HG02840 (cell line): Measurements from ENCODE around the gene ARHGEF3.

Experiments
- ATAC-seq: cut with Tn5 transposase; IDR thresholded peaks from one replicate; pipeline ENCODE4 v1.9.1; 2021; ENCODE audit warnings: mild to moderate bottlenecking, moderate library complexity, moderate number of reproducible peaks; ENCODE audit not compliant: unreplicated experiment, low FRiP score

ARHGEF3 gene

DNA sequence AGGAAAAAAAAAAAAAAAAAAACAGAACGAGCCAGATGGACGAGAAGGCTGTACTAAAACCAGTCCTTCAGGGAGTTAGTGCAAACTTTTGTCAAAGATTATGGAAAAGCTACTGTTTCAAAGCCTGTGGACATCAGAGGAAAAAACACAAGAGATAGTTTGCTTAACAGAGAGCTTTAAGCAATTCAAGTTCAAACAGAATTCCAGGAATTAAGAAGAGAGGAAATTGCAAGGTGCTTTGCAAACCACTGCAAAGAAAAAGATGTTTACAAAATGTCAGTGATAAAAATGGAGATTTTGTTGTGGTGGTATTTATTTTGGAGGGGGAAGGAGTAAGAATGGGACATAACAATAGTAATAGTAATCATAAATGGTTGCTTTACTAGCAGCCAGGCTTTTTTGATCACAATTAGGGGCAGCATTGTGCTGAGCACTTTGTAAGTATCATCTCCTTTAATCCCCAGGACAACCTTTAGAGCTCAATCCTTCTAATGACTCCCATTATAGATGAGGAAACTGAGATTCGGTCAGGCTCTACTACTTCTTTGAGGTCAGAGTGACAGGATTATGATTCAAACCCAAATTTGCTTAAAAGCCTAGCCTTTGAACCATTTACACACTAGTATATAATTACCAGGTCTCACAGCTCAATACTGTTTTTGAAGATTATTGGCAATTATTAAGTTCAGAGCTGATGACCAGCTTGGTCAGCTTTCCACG lies 22.4 kb upstream of the ARHGEF3 start:
- ATAC-seq, result no peak

DNA sequence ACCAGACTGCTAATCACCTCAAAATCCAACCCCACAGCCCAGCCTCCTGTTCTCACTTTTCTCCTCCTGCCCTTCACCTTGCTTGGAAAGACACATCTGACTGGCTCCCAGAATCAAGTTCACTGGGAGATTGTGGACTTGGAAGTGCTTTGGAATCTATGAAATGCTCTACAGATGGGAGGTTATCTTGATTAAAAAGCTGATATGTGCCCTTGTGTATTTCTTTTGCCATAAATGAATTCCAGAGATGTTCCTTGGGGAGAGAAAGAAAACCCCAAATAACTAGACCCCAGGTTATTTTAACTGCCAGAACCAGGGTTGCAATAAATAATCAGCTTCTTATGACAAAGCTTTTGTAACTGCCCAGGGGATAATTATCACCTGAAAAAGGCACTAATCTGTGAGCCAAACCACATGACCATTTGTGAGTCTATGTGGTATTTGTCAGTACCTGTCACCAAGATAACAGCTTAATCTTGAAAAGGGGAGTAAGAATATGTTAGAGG lies 21.7 kb upstream of the ARHGEF3 start:
- ATAC-seq, result no peak

DNA sequence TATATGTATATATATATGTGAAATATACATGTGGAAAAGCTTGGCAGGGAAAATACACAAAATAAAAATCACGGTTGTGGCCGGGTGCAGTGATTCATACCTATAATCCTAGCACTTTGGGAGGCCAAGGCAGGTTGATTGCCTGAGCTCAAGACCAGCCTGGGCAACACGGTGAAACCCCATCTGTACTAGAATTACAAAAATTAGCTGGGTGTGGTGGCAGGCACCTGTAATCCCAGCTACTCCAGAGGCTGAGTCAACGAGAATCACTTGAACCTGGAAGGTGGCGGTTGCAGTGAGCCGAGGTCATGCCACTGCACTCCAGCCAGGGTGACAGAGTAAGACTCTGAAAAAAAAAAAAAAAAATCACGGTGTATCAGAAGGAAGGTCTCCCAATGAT lies 20.8 kb upstream of the ARHGEF3 start:
- no peak for ATAC-seq

DNA sequence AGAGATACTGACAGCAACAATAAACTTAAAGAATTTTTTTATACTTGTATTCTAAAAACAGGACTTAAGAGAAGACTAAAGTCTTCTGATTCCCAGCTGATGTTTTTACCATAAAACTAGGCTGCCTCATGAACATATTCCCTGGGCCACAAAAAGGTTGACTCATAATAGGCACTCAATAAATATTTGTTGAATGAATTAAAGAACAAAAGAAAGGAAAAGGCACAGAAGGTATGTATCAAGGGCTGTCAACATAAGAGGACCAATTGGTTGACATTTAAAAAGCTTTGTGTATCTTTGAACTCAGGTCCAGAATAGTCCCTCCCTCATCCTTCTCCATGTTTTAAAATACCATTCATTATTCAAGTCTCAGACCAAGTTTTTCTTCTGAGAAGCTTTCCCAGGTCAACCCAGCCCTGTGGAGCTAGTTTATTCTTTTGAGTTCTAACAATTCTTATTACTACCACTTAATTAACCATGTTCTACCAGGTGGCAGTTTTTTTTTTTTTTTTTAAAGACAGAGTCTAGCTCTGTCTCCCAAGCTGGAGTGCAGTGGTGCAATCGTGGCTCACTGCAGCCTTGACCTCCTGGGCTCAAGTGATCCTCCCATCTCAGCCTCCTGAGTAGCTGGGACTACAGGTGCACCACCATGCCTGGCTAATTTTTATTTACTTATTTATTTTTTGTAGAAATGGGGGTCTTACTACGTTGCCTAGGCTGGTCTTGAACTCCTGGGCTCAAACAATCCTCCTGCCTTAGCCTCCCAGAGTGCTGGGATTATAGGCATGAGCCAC lies 17.5 kb upstream of the ARHGEF3 start:
- ATAC-seq, result no peak

DNA sequence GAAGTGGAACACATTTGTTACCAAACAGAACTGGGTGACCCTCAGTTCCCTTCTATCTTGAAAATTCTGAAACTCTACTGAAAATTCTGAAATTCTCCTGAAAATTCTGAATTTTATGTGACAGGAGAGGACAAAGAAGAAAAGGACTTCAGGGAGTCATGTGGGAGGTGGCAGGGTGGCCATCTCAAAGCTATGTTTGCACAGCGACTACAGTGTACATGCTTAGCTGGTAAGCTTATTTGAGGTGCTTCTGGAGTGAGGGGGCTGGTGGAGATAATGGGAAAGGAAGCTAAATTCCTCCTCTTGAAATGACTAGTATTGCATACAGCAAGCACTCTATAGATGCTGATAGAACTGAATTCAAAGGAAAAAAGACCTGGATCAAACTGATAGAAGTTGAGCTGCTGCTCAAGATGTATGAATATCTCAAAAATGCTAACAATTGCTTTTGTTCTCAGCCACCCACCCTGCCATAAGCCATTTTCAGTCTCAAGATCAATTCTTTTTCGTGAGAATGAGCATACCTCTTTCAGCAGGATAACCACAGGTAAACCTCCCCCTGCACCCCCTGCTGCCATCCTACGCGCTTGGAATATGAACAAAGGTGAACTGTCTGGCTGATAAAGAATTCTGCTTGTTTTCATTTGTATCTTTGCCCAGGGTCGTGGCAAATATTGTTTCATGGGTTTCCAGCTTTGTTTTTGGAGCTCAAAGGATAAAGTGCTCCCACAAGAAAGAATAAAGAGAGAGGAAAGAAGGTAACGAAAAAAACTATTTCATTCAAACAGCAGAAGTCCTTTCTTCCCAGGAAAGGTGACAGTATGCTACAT lies 16.6 kb upstream of the ARHGEF3 start:
- no peak for ATAC-seq

DNA sequence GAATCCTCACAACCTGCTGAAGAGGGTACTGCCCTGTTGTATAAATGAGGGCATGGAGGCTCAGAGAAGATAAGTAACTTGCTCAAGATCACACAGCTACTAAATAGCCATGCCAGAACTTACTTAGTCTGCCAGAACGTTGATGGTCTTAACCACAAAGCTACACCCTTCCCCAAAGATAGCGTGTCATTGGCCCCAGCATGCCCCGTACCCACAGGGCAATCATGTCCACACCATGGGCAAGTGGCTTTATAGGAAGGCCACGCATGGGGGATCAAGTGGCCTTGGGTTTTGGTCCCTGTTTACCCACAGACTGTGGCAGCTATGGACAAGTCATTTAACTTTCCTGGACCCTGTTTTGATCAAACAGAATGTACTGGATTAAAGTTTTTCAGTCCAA lies 15.9 kb upstream of the ARHGEF3 start:
- no peak for ATAC-seq

DNA sequence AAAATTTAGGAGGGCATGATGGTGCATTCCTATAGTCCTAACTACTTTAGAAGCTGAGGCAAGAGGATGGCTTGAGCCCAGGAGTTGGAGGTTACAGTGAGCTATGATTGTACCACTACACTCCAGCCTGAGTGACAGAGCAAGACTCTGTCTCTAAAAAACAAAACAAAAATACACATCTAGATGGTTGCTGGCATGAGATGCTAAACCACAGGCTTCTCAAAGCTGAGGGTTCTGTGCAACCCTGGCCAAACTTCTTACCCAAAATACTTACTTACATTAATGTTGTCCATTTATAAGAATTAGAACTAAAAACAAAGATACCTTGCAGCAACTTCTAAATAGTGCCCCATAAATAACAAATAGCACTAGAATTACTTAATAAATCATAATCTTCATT lies 14.3 kb upstream of the ARHGEF3 start:
- ATAC-seq, result no peak

DNA sequence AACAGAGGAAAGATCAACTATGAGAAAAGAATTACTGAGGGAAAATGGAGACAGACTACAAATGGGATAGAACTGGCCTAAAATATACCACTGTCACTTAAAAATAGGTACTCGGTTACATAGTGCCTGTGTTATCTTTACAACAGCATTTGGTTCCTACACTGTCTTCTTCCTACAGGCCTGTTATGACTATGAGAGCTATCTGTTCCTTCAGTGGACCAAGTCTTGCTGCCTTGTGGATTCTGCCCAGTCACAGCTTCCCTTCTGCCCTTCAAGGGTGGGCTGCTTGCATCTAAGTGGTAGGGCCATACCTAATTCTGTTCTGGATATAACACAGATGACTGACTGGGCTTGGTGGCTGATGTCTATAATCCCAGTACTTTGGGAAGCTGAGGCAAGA lies 13.8 kb upstream of the ARHGEF3 start:
- ATAC-seq, result no peak

DNA sequence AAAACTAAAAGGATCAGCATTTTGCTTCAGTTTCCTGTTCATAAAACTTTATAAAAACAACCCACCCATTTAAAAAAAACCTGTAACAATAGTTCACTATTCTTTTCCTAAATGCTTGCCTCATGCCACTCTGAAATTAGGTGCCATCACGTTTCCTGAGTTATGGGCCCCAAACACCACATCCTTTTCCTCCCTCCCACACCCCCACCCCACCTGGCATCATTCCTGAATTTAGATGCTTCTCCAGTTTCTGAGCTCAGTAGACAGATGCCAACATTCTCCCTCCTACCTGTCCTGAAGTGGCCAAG lies 11.9 kb upstream of the ARHGEF3 start:
- no peak for ATAC-seq

DNA sequence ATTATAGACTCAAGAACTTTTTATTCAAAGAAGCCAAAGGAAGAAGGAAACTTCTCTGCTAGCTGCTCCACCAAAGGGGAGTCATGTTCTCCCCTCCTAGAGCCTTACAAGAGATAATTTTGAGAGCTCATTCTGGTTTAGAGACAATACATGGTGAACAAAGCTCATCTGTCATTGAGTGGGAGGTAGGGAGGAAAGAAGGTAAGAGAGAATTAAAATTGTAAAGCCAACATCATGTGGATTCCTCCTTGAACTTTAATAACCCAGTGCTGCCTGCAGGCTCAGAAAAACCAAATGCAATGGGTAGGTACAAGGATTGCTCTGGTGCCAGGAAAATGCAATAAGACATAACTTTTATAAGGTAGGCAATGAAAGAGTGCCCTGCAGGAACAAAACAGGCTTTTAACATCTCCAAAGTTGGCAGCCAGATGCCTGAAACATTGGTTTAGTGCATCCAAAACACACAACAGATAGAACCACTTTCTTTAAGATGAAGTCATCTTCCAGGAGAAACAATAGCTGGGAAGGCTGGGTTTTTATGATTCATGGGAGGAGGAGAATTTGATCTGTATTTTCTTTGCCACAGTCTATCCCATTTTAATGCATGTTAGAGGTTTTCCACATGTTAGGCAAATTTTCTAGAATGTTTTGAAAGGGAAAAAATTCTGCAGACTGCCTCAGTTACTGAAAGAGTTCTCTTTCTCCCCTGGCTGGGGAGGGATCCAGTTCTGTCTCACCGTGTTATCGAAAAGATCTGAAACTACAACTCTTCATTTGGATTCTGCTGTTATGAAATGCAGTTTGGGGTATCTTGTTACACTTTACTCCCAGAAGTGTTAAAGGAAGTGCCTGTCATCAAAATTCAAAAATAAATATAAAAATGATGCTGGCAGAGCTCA lies 11.3 kb upstream of the ARHGEF3 start:
- ATAC-seq, result no peak

DNA sequence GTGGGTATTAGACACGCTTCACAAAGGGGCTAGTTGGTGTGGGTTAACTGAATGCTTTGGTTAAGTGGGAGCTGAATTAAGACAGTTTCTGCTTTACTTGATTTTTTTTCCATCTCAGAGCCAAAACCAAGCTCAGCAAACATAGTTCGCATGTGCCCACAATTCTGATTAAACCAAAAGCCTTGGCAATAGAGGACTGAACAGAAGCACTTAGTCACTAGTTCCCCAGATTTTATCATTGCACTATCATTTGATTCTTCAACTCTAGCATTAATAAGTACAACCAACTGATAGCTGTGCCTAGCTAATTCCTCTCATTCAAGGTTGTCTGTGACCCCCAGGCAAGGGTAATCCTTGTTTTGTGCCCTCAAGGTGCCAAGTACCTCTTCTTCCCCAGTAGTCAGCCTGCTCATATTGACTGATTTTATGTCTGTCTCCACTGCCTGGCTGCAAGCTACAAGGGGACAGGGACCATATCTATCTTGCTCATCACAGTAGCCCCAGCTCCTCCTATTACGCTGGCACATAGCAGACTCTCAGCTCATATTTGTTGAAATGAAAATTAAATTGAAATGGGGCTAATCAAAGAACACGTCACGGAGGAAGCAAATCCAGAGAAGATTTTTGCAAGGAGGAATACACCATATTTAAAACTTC lies 9.9 kb upstream of the ARHGEF3 start:
- no peak for ATAC-seq

DNA sequence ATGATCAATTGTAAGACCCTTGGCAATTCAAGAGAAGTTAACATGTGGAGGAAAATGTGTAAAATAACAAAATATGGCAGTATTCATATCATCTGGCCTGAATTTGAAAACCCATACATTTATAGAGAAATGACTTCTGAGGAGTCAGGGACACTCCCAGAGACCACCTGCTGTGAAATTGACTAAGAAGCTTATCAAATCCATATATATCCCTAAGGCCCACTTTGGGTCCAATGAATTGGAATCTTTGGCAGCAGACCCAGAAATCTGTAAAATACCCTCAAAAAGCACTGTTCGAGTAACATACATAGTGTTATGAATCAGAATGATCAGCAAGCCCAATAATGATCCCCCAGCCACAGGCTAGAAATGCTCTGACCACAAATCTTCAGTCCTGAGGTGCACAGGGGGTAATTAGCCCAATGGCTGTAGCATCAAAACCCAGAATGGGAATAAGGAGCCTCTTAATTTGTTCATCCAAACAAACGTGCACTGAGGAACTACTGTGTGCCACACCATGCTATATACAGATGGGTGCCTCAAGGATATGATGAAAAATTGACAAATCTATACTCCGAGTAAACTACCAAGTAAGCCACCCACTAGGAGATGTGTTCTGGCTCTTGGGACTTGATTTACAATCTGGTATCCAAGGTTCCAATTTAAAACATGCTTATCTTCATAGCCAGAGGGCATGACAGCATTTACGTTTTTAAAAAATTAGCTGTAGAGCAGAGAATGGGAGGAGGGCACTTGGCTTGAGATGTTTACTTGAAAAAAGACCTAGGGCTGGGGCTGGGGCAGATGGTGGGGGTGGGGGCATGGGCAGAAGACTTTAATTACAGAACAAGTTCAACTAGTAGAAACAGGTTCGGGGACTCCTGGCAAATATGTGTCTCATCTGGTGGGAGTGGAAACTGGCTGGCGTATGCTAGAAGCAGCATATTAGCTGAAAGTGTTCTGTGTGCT lies 9.1 kb upstream of the ARHGEF3 start:
- no peak for ATAC-seq

DNA sequence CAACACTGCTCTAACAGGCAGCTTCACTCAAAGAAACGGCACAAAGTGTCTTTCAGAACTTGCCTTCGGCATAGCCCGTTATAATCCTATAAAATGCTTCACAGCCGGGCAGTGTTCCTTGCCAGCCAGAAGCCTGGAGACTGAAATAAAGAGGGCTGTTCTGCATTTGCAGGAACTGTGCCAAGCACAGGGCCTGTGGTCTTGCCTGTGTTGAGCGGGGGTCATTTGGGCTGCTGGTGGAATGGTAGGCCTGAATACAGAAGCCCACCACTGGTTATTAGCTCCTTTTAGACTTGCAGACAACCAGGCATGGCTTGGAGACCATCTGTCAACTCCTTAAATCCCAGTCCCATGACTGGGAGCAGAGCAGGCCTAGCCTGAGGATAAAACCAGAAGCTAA lies 4.7 kb upstream of the ARHGEF3 start:
- no peak for ATAC-seq

DNA sequence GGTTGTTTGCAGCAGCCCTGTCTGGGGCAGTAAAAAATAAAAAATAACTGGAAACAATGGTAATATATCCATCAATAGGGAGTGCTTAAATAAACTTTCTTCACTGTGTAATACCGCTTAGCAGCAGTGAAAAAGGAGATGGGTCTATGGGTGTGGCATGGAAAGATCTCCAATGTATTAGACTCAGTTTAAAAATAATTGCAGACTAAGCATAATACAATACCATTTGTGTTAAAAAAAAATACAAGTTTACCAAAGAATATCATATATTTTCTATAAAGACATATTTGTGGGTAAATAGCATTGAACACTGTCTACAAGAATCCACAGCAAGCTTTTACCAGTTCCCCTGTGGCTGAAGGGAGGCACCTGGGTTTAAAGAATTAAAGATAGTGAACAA lies 1.0 kb upstream of the ARHGEF3 start:
- ATAC-seq, result no peak

DNA sequence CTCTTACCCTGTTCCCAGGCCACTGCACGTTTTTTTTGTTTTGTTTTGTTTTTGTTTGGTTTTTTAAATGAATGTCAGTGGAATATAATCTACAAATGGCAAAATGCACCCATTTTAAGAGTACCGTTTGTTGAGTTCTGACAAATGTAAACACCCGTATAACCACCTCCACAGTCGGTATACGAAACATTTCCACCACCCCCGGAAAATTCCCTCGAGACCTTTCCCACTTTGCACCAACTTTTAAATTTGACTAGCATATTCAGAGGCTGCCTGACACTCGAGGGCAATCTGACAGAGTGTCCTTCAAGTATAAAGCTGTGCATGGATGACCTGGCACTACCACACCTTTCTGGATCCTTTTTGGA lies 613 bp upstream of the ARHGEF3 start:
- no peak for ATAC-seq

DNA sequence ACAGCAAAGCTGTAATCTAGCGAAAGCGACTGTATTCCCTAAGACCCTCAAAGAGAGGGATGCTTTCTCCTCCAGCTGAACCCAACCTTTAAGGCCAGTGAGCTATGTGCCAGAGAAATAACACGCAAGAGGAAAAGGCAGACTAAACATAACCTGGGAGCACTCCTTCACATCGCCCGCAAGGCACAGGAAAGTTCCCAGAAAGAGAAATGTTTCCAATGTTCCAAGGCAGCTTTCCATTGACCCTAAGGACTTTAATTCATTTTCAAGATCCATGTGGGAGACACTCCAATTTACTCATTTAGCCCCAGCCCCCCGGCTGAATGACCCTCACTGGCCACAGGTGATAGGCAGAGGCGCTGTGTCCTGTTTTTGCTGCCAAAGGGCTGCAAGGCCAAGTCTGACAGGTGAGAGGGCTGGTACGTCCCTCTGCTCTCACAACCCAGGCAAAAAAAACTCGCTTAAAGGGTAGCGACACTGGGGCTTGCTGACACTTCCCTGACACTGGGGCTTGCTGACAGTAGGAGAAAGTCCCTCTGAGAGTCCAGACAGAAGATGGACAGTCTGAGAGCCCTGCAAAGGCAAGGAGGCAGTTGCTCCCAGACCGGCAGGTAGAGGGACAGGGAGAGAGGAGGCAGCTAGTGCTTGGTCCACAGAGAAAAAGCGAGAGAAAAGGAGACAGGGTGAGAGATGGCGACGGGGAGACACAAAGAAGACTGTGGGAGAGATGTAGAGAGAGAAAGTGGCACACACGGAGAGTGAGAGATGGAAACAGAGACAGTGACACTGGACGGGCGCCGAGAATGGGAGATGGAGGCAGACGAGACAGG lies 702 bp downstream of the ARHGEF3 start:
- ATAC-seq, result no peak

DNA sequence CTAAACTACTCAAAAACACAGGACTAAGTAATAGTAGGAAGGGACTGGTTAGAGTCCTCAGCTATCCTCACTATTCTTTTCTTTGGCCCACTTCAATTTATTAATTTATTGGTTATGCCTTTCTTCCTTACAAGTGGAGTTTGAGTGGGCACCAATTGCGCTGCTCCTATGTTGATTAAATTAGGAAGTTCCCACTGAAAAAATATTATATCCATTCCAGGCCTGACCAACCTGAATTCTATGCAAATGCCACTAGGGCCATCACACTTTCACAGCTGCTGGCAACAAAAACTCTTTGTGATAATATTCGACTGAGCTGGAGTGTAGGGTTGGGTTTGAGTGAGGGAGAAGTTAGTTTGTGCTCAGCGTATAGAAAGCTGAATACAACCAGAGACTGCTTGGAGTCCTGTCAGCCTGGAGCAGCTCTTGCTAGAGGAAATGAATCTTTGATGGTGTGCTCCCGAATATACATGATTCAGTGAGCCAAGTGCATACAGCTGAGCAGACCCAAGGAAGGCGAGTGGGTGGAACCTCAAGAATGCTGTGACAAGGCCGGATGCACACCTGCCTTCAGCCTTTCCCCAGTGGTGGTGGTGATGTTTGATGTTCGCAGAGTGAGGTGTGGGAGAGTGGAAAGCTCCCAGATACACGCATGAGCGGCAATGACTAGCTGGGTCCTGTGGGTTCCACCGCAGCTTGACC lies 1.5 kb downstream of the ARHGEF3 start:
- no peak for ATAC-seq
